Cardiac fibroblast (primary cell): Measurements from ENCODE around the gene ZNF500.

ENCODE experiments used
- DNase-seq, 2 donors: peaks; one replicate each; pipeline versions ENCODE4 v3.0.0 to v3.0.0-alpha.2; 2010; ENCODE audit warnings: low read depth in 2 of 2
- H3K4me3 ChIP-seq, 2 donors: replicated peaks in 1 of 2; 1 replicate in 1 of 2; 2 replicates in 1 of 2; pipeline ENCODE4 v1.5.1; 2011; ENCODE audit warnings: low read depth in 2 of 2, low read length in 2 of 2, mild to moderate bottlenecking in 2 of 2, moderate library complexity in 1 of 2
- CTCF ChIP-seq: IDR thresholded peaks from one replicate; pipeline ENCODE4 v1.5.1; 2011; ENCODE audit warnings: low read depth, mild to moderate bottlenecking, low read length, inconsistent platforms

Gene ZNF500

GRCh38 chr16:4726616-4727015, 40.3 kb downstream of the ZNF500 start:
- no peak overlapping the region for H3K4me3 ChIP-seq
- no peak for TF ChIP-seq CTCF
- DNase-seq: no peak

- H3K4me3 ChIP-seq: no peak overlapping the region
- DNase-seq: no peak
- no peak for TF ChIP-seq CTCF
These were observed 42.2 kb downstream of the ZNF500 start for GRCh38 chr16:4724661-4725270.

- no peak for TF ChIP-seq CTCF
- no peak for DNase-seq
- H3K4me3 ChIP-seq: no peak overlapping the region
These were observed 43.7 kb downstream of the ZNF500 start for GRCh38 chr16:4723071-4723767.

- no peak for DNase-seq
- TF ChIP-seq CTCF: no peak
- H3K4me3 ChIP-seq: no peak overlapping the region
These were observed 48.5 kb downstream of the ZNF500 start for GRCh38 chr16:4718466-4718865.

- DNase-seq: no peak
- no peak for TF ChIP-seq CTCF
- no peak overlapping the region for H3K4me3 ChIP-seq
These were observed 52.0 kb downstream of the ZNF500 start for GRCh38 chr16:4714996-4715395.

- DNase-seq: no peak
- TF ChIP-seq CTCF: no peak
- no peak overlapping the region for H3K4me3 ChIP-seq
These were observed 53.1 kb downstream of the ZNF500 start for GRCh38 chr16:4713663-4714501.
